Suprapubic skin (tissue), 3 donors: ENCODE measurements around the gene E2F1.

Source experiments
- EP300 ChIP-seq: sonication (generic); formaldehyde crosslinking; IDR thresholded peaks from one replicate; pipeline ENCODE4 v1.6.1; 2017; ENCODE audit warnings: antibody characterized with exemption
- POLR2A ChIP-seq, 2 donors: fragments of 450-650 bp; IDR thresholded peaks; one replicate each; pipeline ENCODE4 v1.6.1; 2017; ENCODE audit warnings: antibody characterized with exemption in 2 of 2, mild to moderate bottlenecking in 2 of 2, moderate library complexity in 2 of 2
- TF ChIP-seq, protein P1 (sequence below), 2 donors: fragments of 200-600 bp in 1 of 2; fragments of 450-650 bp in 1 of 2; sonication (generic) in 1 of 2; IDR thresholded peaks; one replicate each; pipeline ENCODE4 v1.5.1; 2016 to 2019; ENCODE audit warnings: antibody characterized with exemption in 2 of 2, mild to moderate bottlenecking in 1 of 2, moderate library complexity in 1 of 2

DNA sequence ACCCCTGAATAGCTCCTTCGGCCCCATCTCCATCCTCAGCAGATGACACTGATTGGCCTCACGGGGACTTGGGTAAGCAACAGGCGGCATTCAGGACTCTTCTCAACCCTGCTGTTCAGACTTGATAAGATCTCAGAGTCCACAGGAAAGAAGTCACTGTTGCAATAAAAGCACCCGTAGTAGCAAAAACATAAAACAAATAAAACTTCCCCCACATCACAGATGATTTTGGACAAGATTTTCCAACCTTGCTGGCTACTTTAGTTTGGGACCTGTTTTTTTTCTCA lies 41.2 kb downstream of the E2F1 start:
- TF ChIP-seq, protein P1, sequence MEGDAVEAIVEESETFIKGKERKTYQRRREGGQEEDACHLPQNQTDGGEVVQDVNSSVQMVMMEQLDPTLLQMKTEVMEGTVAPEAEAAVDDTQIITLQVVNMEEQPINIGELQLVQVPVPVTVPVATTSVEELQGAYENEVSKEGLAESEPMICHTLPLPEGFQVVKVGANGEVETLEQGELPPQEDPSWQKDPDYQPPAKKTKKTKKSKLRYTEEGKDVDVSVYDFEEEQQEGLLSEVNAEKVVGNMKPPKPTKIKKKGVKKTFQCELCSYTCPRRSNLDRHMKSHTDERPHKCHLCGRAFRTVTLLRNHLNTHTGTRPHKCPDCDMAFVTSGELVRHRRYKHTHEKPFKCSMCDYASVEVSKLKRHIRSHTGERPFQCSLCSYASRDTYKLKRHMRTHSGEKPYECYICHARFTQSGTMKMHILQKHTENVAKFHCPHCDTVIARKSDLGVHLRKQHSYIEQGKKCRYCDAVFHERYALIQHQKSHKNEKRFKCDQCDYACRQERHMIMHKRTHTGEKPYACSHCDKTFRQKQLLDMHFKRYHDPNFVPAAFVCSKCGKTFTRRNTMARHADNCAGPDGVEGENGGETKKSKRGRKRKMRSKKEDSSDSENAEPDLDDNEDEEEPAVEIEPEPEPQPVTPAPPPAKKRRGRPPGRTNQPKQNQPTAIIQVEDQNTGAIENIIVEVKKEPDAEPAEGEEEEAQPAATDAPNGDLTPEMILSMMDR (IDR thresholded peaks at IDR 0.05), result no peak
- TF ChIP-seq EP300, result no peak
- TF ChIP-seq POLR2A (IDR thresholded peaks at IDR 0.05), result no peak
